ENCODE measurements around the gene MICAL3.

MICAL3 gene

GRCh38 chr22:17847360-17848078 is 176.8 kb downstream of the MICAL3 start:
- DNase-seq (ENCODE audit: low read depth in 2 of 2, low spot score in 1 of 2): no peak

- DNase-seq (ENCODE audit: low read depth in 2 of 2, low spot score in 1 of 2): no peak
Observed at GRCh38 chr22:17846326-17846992, 177.9 kb downstream of the MICAL3 start.

GRCh38 chr22:17845790-17846189 is 178.6 kb downstream of the MICAL3 start:
- DNase-seq (ENCODE audit: low read depth in 2 of 2, low spot score in 1 of 2): no peak

GRCh38 chr22:17845327-17845726 is 179.0 kb downstream of the MICAL3 start:
- DNase-seq (ENCODE audit: low read depth in 2 of 2, low spot score in 1 of 2): no peak

- no peak for DNase-seq (ENCODE audit: low read depth in 2 of 2, low spot score in 1 of 2)
Observed at GRCh38 chr22:17844150-17844549, 180.2 kb downstream of the MICAL3 start.

- DNase-seq (ENCODE audit: low read depth in 2 of 2, low spot score in 1 of 2): no peak
Observed at GRCh38 chr22:17842386-17842785, 182.0 kb downstream of the MICAL3 start.

- no peak for DNase-seq (ENCODE audit: low read depth in 2 of 2, low spot score in 1 of 2)
Observed at GRCh38 chr22:17841836-17842235, 182.5 kb downstream of the MICAL3 start.

- DNase-seq (ENCODE audit: low read depth in 2 of 2, low spot score in 1 of 2): no peak
Observed at GRCh38 chr22:17838180-17838865, 186.0 kb downstream of the MICAL3 start.

- no peak for DNase-seq (ENCODE audit: low read depth in 2 of 2, low spot score in 1 of 2)
Observed at GRCh38 chr22:17836992-17837742, 187.2 kb downstream of the MICAL3 start.

- no peak for DNase-seq (ENCODE audit: low read depth in 2 of 2, low spot score in 1 of 2)
Observed at GRCh38 chr22:17835256-17835655, 189.1 kb downstream of the MICAL3 start.

- DNase-seq (ENCODE audit: low read depth in 2 of 2, low spot score in 1 of 2): no peak
Observed at GRCh38 chr22:17833489-17833888, 190.9 kb downstream of the MICAL3 start.

- no peak for DNase-seq (ENCODE audit: low read depth in 2 of 2, low spot score in 1 of 2)
Observed at GRCh38 chr22:17832665-17833064, 191.7 kb downstream of the MICAL3 start.

GRCh38 chr22:17831501-17832251 is 192.7 kb downstream of the MICAL3 start:
- DNase-seq (ENCODE audit: low read depth in 2 of 2, low spot score in 1 of 2): no peak

GRCh38 chr22:17830043-17830961 is 194.1 kb downstream of the MICAL3 start:
- peak; percentile 64 for DNase-seq (ENCODE audit: low read depth in 2 of 2, low spot score in 1 of 2)

- DNase-seq (ENCODE audit: low read depth in 2 of 2, low spot score in 1 of 2): no peak
Observed at GRCh38 chr22:17829695-17830042, 194.7 kb downstream of the MICAL3 start.

- DNase-seq (ENCODE audit: low read depth in 2 of 2, low spot score in 1 of 2): no peak
Observed at GRCh38 chr22:17828502-17829080, 195.8 kb downstream of the MICAL3 start.

GRCh38 chr22:17827466-17827865 is 196.9 kb downstream of the MICAL3 start:
- no peak for DNase-seq (ENCODE audit: low read depth in 2 of 2, low spot score in 1 of 2)

- no peak for DNase-seq (ENCODE audit: low read depth in 2 of 2, low spot score in 1 of 2)
Observed at GRCh38 chr22:17825876-17826550, 198.3 kb downstream of the MICAL3 start.

GRCh38 chr22:17824457-17824856 is 199.9 kb downstream of the MICAL3 start:
- no peak for DNase-seq (ENCODE audit: low read depth in 2 of 2, low spot score in 1 of 2)
